Measurements from ENCODE around the gene AFAP1. TPM values are rescaled to one million over a fixed set of nuclear protein-coding genes. Genes with fewer than 3 reads are reported as not detected.

The AFAP1 gene
- polyA plus RNA-seq, 3 donors = 18.7 to 26.2 (median 22.8) TPM

DNA sequence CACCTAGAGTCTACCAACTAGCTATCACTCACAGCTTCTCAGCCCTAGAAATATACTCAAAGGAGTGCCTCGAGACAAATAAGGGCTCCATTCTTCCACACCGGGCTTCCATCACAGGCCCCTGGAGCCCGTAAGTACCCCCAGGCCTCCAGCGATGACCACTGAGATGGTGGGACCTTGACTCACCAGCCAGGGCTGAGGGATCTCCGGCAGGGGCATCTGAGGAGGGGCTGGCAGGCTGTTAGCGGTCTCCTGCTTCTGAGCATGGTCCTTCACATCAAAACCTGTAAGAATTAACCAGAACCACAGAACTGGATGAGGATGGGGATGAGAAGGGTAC lies 71.3 kb downstream of the AFAP1 start:
- no peak for DNase-seq

DNA sequence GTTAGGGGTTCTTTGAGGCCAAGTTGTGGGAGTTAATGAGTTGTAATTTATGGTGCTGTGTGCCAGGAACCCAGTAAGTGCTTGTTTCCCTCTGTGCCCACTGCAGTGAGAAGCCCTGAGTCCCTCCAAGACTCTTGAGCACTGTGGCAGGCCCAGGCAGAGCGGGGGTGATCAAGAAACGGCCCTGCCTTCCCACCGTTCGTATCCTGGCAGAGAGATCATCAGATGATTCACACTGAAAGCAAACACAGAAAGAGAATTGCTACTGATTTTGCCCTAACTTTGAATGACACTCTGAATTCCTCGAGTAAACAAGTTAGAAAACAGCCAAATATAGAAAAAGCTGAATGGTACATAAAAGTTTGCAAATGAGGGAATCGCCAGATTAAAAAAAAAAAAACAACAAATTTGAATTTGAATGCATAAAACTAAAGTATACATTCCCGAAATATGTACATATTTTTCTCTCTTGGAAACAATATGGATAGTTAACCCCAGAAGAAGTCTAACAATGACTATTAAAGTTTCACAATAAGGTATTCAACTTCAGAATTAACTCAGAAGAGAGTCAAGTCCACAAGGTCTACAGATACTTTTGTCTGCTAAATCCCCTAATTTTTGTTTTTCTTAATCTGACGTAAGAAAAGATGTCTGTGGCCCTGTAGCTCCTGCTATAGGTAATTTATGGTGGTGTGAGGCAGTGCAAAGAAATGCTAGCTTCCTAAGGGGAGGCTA lies 71.8 kb downstream of the AFAP1 start:
- DNase-seq = no peak

DNA sequence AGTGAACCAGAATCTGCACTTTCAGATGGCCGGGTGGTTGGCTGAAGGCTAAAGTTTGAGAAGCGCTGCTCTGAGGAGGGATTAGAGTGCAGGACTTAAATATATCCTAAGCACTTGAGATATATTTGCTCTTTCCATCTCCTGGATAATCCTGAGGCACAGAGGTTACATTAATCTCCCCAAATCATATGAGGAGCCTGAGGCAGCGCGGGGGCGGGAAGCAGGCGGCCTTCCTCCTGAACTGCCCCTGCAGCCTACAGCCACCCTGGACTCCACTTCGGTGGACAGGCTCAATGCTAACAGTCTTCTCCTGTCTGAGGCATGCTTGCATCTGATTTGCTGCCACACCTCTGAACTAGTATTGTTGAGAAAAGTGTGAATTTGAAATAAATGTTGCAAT lies 72.5 kb downstream of the AFAP1 start:
- DNase-seq = no peak

DNA sequence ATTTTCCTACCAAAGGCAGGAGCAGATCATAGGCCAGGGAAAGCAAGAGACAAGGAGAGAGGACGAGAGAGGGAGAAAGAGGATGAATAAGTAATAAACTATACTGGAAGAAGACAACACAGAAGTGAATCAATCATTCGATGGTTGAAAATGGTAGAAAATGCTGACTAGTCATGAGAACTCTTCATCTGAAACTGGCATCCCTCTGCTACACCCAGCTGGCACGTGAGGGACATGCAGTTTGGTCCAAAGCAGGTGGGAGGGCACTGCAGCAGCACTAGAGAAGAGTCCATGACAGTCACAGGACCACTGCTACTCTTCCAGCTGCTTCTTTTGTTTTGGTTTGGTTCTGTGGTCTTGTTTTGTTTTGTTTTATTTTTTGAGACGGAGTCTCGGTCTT lies 74.1 kb downstream of the AFAP1 start:
- no peak for DNase-seq

DNA sequence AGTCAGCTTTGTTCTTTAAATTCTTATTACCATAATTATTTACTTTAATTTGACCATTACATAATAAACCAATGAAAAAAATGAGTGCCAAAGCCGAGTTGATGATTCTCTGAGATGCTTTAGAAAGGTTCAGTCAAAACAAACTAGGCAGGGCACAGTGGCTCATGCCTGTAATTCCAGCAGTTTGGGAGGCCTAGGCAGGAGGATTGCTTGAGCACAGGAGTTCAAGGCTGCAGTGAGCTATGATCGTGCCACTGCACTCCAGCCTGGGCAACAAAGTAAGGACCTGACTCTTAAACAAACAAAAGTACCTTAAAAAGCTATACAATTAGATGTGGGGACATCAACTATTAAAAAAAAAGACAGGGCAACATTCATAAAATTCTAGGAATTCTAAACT lies 75.0 kb downstream of the AFAP1 start:
- no peak for DNase-seq

DNA sequence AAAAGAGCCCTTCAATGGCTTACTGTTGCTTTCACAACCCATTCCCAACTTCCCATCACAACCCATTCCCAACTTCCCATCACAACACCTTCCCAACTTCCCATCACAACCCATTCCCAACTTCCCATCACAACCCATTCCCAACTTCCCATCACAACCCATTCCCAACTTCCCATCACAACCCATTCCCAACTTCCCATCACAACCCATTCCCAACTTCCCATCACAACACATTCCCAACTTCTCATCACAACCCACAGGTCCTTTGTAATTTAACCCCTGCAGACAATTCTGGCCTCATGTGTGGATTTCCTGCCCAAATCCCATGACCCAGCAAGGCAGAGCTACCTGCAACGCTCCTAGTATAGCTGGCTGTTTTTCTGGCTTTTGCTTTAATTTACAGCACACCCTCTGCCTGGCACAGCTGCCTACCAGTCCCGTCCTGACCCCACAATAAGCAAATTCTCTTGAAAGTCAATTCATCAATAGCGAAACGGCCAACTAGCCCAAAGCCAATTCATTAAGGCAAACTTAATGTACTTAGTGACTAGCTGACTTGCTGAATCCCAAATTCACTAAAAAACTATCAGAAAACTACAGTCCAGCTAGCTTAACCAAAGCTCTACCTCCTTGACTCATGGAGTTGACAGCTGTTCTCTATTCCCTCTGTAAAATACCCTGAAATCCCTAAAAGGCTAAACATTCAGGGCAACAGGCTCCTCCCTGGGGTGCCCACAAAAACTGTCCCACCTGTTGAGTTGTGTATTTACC lies 75.6 kb downstream of the AFAP1 start:
- DNase-seq = no peak

DNA sequence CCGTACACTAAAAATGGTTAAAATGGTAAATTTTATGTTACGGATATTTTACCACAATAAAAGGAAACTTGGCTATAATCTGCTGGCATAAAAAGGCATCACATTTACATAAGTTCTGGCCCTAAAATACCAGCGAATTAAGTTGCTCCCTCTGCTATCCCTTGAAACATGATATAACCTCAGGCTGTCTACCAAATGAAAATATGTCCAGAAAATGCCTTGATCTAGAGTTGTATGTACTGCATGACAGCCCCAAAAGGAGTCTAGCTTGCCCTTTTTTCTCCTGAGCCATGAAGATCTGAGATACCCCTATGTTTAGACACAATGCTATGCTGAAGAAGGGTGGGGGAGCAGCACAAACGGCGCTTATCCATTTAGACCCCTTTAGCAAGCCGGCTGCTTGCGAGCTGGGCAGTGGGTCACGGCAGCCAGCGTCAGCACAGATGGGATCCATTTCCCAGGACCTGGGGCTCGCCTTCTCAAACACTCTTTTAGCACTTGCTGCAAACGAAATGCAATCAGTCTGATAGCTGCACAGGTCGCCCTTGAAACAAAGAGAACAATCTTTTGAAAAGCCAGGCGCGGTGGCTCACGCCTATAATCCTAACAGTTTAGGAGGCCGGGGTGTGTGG lies 77.0 kb downstream of the AFAP1 start:
- DNase-seq = no peak

DNA sequence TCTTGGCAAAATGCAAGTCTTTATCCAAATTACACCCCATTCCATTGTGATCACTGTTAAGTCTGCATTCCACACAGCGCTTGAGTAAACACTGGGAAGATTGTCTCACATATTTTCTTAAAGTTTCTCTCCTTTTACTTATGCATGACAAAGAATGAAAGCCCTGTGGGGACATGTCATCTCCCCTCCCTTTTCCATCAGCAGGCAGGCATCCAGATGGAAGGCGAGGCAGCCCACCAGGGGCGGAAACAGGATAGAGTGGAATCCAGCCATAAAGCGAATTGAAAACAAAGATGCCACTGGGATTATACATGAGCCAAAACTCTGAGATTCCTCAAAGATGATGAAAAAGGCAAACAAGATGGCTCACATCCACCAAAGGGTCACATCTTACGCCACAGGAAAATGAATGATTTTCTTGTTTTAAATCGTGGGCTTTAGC lies 78.2 kb downstream of the AFAP1 start:
- DNase-seq = no peak

DNA sequence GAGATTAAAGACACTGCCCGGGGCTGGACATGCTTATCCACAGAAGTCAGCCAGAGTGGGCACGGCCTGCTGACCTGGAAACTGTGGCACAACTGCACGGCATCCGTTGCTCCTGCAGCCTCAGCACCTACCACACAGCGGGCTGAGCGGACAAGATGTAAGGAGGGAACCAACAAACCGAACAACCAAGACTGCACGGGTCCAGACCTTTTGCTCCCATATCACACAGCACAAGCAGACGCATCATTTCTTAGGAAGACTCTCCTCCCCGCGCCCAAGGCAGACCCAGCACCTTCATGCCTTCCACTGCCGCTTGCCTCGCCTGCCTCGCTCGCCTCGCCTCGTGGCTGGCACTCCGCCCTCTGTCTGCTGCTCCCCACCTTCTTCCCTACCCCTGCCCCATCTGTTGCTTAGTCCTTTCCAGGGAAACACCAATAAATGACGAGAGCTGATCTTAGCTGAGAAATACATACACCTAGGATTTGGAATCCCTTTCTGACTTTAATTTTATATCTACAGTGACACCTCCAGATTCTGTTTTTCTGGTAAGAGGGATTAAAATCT lies 79.0 kb downstream of the AFAP1 start:
- no peak for DNase-seq

DNA sequence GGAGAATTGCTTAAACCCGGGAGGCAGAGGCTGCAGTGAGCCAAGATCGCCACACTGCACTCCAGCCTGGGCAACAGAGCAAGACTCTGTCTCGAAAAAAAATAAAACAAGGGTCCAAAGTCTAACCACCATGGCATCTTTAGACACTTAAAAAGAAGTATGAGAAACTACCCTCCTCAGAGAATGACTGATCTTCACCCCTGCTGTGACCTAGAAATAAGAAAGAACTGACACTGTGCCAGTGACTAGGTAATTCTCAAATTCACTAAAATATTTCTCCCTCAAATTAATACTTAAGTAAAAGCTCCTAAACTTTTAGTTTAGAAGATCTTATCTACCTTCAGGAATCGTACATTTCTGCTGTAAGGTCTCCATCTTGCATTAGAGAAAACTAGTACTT lies 80.3 kb downstream of the AFAP1 start:
- no peak for DNase-seq

DNA sequence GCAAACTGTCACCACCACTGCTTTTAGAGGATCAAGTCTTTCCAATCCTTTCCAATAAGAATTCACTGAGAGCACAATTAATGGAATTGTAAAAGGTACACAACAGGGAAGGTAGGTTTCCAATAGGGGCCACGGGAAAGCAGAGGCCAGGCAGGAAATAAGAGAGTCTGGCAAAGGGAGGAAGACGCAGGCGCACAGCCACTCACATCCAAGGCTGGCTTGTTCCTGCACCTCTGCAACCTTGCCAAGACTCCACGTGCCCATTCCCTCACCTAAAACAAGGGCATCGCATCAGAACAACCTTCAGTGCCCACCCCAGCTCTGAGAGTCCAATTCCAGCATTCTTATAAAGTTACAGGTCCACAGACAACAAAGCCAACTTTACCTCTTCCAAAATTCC lies 81.2 kb downstream of the AFAP1 start:
- no peak for DNase-seq

DNA sequence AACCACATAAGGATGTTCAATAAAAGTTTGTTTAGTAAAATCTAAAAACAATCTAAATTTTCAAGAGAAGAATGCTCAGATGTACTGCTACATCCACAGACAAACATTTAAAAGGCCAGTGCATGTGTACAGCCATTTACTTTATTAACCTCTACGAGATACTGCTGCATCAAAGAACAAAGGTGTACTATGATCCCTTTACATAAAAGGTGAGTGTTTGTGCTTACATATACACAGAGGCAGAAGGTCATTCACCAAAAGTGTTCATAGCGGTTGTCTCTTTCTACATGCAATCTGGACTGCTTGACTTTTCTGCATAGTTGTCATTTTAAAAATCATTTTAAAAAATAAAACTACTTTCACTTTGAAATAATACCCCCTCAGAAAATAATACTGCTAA lies 81.7 kb downstream of the AFAP1 start:
- no peak for DNase-seq

DNA sequence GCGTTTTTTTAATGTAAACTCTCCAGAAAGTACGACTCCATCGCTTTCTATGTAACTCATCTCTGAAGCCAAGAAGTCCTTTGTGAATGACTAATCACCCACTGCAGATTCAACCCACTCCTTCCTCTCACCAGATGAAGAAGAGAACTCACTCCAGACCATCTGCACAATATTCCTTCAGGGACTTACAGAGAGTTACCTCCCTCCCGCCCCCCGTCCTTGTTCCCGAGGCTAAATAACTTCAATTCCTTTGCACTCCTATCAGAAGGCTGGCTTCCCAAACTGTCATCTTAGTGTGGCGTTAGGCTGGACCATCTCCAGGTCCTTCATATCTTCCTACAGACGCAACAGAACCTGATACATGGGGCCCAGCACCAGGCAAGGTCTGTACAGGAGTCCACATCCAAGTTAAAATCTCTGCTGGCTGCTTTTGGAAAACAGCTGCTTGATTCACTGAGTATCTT lies 82.4 kb downstream of the AFAP1 start:
- no peak for DNase-seq

DNA sequence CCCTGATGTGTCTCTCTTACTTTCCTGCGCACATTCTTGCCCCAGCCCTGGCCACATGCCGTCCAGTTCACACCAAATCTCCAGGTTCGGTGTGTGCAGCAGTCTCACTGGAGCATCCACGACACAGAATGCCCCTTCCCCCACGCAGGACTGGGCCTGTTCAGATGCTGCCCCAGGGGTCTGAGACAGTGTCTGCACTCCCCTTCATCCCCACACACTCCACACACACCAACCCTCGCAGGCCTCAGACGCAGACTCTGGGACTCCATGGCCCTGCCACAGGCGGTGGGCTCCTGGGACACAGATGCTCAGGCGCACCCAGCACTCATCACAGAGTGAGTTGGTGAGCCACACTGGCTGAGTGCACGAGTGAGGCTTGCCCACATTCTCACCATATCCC lies 83.9 kb downstream of the AFAP1 start:
- no peak for DNase-seq

DNA sequence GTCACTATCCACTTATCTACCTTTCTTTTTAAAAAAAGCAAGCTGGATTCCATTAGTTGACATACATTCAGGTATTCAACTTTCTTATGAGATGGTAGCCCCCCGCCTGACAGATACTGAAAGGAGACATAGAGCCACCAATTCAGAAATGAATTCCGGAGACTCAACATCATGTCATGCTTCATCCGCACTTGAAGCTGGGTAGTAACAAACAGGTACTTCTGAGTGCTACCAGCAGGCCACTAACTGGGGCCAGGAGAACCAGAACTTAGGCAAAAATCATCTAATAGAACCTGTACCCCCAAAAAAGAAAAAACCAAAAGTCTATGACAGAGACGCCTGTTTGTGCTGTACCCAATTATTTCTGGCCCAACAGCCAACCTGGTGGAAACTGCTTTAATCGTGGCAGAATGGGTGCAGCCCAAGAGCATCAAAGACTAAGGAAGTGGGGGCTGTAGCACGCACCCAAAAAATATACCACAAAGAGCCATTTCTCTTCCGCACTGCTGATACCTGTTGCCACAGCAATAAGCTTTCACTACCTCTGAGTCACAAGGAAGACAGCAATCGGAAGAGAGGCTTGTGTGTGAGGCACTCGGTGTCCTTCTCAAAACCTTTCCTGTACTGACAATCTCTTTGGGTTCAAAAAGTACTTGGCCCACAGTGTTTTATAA lies 84.8 kb downstream of the AFAP1 start:
- DNase-seq = no peak

DNA sequence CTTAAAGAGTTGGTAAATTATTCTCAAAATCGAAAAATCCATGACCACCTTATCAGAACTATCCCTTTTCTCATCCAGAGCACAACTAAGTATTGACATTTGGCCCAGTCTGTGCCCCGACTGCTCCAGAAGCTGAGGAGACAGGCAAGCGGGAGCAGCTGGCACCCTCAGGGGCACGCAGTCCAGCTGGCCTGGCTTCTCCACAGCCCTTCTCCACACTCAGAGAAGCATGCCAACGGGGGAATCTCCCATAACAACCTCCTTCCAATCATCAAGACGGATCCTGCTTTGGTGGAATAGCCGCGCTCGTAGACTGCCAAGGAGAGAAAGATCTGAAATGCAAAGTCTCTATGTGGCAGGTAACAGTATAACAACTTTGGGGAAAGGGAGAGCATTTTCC lies 85.4 kb downstream of the AFAP1 start:
- no peak for DNase-seq

DNA sequence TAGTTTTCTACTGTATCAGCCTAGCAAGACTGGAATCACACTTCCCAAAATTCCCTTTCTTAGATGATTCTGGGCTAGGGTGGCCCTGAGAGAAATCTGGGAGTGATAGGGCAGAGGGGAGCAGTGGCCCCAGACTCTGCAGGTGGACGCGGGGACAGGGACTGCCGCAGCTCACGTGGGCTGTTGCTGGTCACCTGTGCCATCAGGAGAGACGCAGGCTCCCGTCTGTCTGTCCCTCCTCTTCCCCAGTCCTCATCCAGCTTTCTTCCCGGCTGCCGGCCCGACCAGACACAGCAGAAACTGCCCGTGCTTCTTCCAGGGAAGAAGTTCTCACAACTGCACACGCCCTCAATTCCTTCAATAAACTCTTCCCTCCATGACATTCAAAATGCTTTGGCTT lies 86.4 kb downstream of the AFAP1 start:
- no peak for DNase-seq

DNA sequence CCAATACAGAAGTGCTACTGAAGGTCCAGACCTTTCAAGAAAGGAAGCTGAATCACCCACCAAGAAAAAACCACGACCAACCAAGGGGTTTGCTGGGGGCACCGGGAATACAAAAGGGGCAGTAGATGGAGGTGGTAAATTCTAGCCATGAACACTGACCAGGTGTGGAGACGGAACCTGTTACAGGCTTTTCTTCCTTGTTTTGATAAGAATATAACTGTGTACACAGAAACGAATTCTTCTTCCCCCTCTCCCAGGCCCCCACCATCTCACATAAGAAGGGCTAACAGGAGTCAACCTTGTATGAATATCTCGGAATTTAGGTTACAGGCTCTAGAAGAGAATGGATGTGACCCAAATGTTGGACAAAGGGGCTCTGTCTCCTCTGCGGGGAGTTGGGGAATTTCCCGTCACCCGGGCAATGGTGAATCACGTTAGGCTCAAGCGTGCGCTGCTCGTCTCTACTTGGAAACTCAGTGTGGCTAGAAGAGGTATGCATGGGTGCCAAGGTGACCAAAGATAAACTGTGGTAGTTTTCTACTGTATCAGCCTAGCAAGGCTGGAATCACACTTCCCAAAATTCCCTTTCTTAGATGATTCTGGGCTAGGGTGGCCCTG lies 87.0 kb downstream of the AFAP1 start:
- DNase-seq = no peak

DNA sequence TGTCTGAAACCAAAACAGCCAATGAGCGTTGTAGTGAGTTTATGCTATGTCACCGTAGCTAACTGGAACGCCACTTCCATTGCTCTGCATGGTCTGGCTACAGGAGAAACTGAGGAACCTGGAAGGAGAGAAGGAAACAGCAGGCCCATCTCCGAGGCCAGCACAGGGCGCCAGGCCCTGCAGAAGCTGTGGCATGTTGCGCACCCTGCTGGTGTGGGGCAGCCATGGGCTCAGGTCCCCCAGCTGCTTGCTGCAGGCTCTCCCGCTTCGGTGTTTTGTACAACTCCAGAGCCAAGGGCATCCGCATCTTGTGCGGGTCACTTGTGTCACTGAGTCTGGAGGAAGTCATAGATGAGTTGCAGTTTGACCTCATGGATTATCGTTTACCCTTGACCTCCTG lies 89.2 kb downstream of the AFAP1 start:
- DNase-seq = no peak

DNA sequence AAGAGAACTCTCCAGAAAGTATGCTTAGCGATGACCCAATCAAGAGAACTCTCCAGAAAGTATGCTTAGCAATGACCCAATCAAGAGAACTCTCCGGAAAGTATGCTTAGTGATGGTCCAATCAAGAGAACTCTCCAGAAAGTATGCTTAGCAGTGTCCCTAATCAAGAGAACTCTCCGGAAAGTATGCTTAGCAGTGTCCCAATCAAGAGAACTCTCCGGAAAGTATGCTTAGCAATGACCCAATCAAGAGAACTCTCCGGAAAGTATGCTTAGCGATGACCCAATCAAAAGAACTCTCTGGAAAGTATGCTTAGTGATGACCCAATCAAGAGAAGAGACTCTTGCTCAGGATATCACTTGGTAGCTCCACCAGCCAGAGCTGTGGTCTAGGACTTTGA lies 92.5 kb downstream of the AFAP1 start:
- no peak for DNase-seq

DNA sequence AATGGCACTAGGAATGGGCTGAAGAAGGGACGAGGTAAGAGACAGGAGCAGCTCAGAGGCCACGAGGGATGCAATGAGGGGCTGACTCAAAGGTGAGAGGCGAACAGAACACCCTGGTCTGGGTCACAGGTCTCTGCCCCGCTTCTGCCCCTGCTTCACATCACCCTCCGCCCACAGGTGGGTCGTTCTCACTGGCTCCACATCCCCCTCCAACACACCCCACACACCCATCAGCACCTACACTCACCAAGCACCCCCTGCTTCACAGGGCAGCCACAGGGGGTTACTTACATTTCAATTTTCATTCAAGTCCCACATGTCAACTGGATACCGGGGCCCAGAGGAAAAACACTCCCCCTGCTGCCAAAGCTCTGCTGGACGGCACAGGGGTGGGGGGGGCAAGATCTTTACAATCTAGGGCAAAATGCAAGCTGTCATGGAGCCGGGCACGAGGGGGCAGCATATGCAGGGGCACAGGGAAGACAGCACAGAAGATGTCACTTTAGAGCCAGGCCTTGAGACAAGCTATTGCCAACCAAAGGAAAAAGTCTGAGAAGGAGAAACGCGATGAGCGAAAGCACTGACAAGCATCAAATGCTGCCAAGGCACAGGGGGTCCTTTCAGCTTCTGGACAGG lies 94.0 kb downstream of the AFAP1 start:
- DNase-seq = no peak
